HUES48 (cell line): ENCODE measurements around the gene APBA2.

ENCODE experiments used
- H3K27ac ChIP-seq: one replicate; pipeline ENCODE4 v1.7.0; 2013; ENCODE audit warnings: low read depth, low read length, inconsistent platforms
- H3K27me3 ChIP-seq: 2 replicates; pipeline ENCODE4 v1.6.1; 2013; ENCODE audit warnings: mild to moderate bottlenecking, low read length; ENCODE audit not compliant: control insufficient read depth, insufficient read depth
- H3K36me3 ChIP-seq: 2 replicates; pipeline ENCODE4 v1.6.1; 2013; ENCODE audit warnings: low read length; ENCODE audit not compliant: control insufficient read depth, insufficient read depth
- H3K4me1 ChIP-seq: 2 replicates; pipeline ENCODE4 v1.6.1; 2013; ENCODE audit warnings: mild to moderate bottlenecking, low read length; ENCODE audit not compliant: control insufficient read depth, insufficient read depth
- H3K4me3 ChIP-seq: 2 replicates; pipeline ENCODE4 v1.5.1; 2013; ENCODE audit warnings: mild to moderate bottlenecking, low read depth, low read length
- H3K9ac ChIP-seq: 2 replicates; pipeline ENCODE4 v1.6.1; 2013; ENCODE audit warnings: mild to moderate bottlenecking, low read depth, low read length, moderate library complexity
- H3K9me3 ChIP-seq: 2 replicates; pipeline ENCODE4 v1.6.1; 2013; ENCODE audit warnings: low read length; ENCODE audit not compliant: control insufficient read depth, insufficient read depth

Gene APBA2

GRCh38 chr15:29120593-29121368, 235.0 kb downstream of the APBA2 start:
- Histone ChIP-seq H3K27ac (no peak overlapping the region), H3K27me3 (no peaks in the 10 kb centered on the region), H3K9ac (no peak overlapping the region), H3K4me3 (no peak overlapping the region), H3K9me3 (no peaks in the 10 kb centered on the region), H3K4me1 (peaks cover 3% of the 10 kb centered on the region; the same call in 1 of the 2 replicates), H3K36me3 (no peaks in the 10 kb centered on the region)

- Histone ChIP-seq H3K4me3 (no peak overlapping the region), H3K9me3 (no peaks in the 10 kb centered on the region), H3K4me1 (no peaks in the 10 kb centered on the region), H3K36me3 (no peaks in the 10 kb centered on the region), H3K27me3 (no peaks in the 10 kb centered on the region), H3K9ac (no peak overlapping the region), H3K27ac (no peak overlapping the region)
Measured at GRCh38 chr15:29121369-29121656, 235.5 kb downstream of the APBA2 start.

GRCh38 chr15:29121907-29122306, 236.1 kb downstream of the APBA2 start:
- Histone ChIP-seq H3K4me3 (no peak overlapping the region), H3K9me3 (no peaks in the 10 kb centered on the region), H3K27me3 (no peaks in the 10 kb centered on the region), H3K36me3 (no peaks in the 10 kb centered on the region), H3K27ac (no peak overlapping the region), H3K9ac (no peak overlapping the region), H3K4me1 (no peaks in the 10 kb centered on the region)

GRCh38 chr15:29122506-29122905, 236.7 kb downstream of the APBA2 start:
- H3K9me3 ChIP-seq = no peaks in the 10 kb centered on the region
- H3K9ac ChIP-seq = no peak overlapping the region
- H3K27me3 ChIP-seq = no peaks in the 10 kb centered on the region
- H3K27ac ChIP-seq = no peak overlapping the region
- H3K36me3 ChIP-seq = no peaks in the 10 kb centered on the region
- no peak overlapping the region for H3K4me3 ChIP-seq
- H3K4me1 ChIP-seq = no peaks in the 10 kb centered on the region; the same call in 1 of the 2 replicates

GRCh38 chr15:29123171-29123570, 237.4 kb downstream of the APBA2 start:
- Histone ChIP-seq H3K9me3 (no peaks in the 10 kb centered on the region), H3K4me3 (no peak overlapping the region), H3K27ac (no peak overlapping the region), H3K36me3 (no peaks in the 10 kb centered on the region), H3K27me3 (no peaks in the 10 kb centered on the region), H3K9ac (no peak overlapping the region), H3K4me1 (no peaks in the 10 kb centered on the region; the same call in 1 of the 2 replicates)

- no peak overlapping the region for H3K27ac ChIP-seq
- no peaks in the 10 kb centered on the region for H3K9me3 ChIP-seq
- H3K4me1 ChIP-seq = no peaks in the 10 kb centered on the region; the same call in 1 of the 2 replicates
- no peaks in the 10 kb centered on the region for H3K36me3 ChIP-seq
- no peak overlapping the region for H3K4me3 ChIP-seq
- H3K9ac ChIP-seq = no peak overlapping the region
- H3K27me3 ChIP-seq = no peaks in the 10 kb centered on the region
Measured at GRCh38 chr15:29123991-29124390, 238.2 kb downstream of the APBA2 start.

- Histone ChIP-seq H3K4me1 (peaks cover 2% of the 10 kb centered on the region), H3K9me3 (no peaks in the 10 kb centered on the region), H3K27me3 (no peaks in the 10 kb centered on the region), H3K9ac (no peak overlapping the region), H3K27ac (no peak overlapping the region), H3K36me3 (no peaks in the 10 kb centered on the region), H3K4me3 (no peak overlapping the region)
Measured at GRCh38 chr15:29124581-29125381, 239.0 kb downstream of the APBA2 start.

- no peaks in the 10 kb centered on the region for H3K36me3 ChIP-seq
- no peaks in the 10 kb centered on the region for H3K27me3 ChIP-seq
- H3K4me3 ChIP-seq = no peak overlapping the region
- no peaks in the 10 kb centered on the region for H3K9me3 ChIP-seq
- peaks cover 7% of the 10 kb centered on the region for H3K4me1 ChIP-seq
- H3K27ac ChIP-seq = no peak overlapping the region
- H3K9ac ChIP-seq = no peak overlapping the region
Measured at GRCh38 chr15:29125382-29126207, 239.8 kb downstream of the APBA2 start.

- no peak overlapping the region for H3K4me3 ChIP-seq
- no peaks in the 10 kb centered on the region for H3K36me3 ChIP-seq
- H3K27me3 ChIP-seq = no peaks in the 10 kb centered on the region
- no peak overlapping the region for H3K9ac ChIP-seq
- H3K4me1 ChIP-seq = peaks cover 7% of the 10 kb centered on the region
- H3K9me3 ChIP-seq = no peaks in the 10 kb centered on the region
- no peak overlapping the region for H3K27ac ChIP-seq
Measured at GRCh38 chr15:29126208-29126536, 240.4 kb downstream of the APBA2 start.

- H3K4me1 ChIP-seq = peaks cover 7% of the 10 kb centered on the region
- no peaks in the 10 kb centered on the region for H3K36me3 ChIP-seq
- no peak overlapping the region for H3K9ac ChIP-seq
- H3K27ac ChIP-seq = no peak overlapping the region
- H3K9me3 ChIP-seq = no peaks in the 10 kb centered on the region
- no peak overlapping the region for H3K4me3 ChIP-seq
- no peaks in the 10 kb centered on the region for H3K27me3 ChIP-seq
Measured at GRCh38 chr15:29126821-29127461, 241.2 kb downstream of the APBA2 start.
